ENCODE data around the gene INHA. TPM values are rescaled to one million over a fixed set of nuclear protein-coding genes. Genes with fewer than 3 reads are reported as not detected.
A peak's percentile ranks its signal among the peaks of the same experiment; 100 is the strongest.

The INHA gene
- total RNA-seq, 1 donor from 2014 or later = 1.2 TPM

GRCh38 chr2:219570924-219571310 is 1.2 kb upstream of the INHA start:
- Mint-ChIP-seq H3K9me3 (ENCODE audit: unreplicated experiment) (no peaks in the 10 kb centered on the region), H3K4me3 (ENCODE audit: unreplicated experiment) (peak overlapping the region; percentile 64), H3K4me1 (ENCODE audit: unreplicated experiment) (peaks cover 22% of the 10 kb centered on the region), H3K27ac (ENCODE audit: unreplicated experiment) (no peak overlapping the region), H3K36me3 (ENCODE audit: unreplicated experiment) (peaks cover 20% of the 10 kb centered on the region), H3K27me3 (ENCODE audit: unreplicated experiment) (no peaks in the 10 kb centered on the region)
- no peak for DNase-seq (ENCODE audit: extremely low spot score, unreplicated experiment)
- no peak for TF ChIP-seq CTCF (IDR thresholded peaks at IDR 0.05)

DNA sequence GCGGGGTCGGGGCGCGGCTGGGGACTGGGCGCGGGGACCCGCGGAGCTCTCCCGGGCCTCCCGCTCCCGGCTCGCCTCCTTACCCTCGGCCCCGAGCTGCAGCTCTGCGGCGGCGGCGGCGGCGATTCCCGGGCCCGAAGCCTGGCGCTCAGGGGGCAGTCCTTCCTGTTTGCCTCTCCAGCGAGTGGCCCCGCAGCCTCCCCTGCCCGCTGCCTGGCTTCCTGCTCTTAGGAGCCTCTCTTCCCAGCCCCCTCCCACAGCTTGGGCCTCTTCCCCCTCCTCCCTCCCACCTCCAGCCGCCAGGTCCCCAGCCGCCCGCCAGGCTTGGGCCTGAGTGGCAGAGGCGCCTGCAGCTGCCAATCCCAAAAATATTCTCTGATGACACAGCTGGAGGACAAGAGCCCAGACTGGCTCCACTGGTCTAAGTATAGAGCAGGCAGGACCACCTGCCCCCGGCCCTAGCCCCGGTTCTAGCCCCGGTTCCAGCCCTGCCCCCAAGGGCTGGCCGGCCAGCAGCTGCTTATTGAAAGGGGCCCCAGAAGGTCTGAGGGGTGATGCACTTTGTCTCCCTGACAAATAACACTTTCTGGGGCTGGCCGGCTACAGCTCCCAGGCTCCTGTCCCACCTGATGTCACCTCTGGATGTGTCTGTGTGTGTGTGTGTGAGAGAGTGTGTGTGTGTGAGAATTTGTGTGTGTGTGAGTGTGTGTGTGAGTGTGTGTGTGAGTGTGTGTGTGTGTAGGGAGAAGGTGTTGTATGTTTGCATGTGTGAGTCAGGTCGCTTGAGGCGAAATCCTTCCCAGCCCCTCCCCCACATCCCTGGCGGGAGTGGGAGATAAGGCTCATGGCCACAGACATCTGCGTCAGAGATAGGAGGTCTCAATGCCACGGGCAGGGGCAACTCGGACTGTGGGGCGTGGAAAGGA is 536 bp upstream of the INHA start, which contains the start of gene OBSL1:
Gene OBSL1, minus strand, starts transcription at position 229 of the 926 bp plus-strand sequence. CDS start 307 bp downstream, outside the sequence.
- DNase-seq (ENCODE audit: extremely low spot score, unreplicated experiment) = peak; percentile 91
- H3K9me3 Mint-ChIP-seq (ENCODE audit: unreplicated experiment) = no peaks in the 10 kb centered on the region
- H3K4me1 Mint-ChIP-seq (ENCODE audit: unreplicated experiment) = peaks cover 22% of the 10 kb centered on the region
- no peaks in the 10 kb centered on the region for H3K27me3 Mint-ChIP-seq (ENCODE audit: unreplicated experiment)
- H3K27ac Mint-ChIP-seq (ENCODE audit: unreplicated experiment) = peak within 1 kb of the TSS; percentile 78
- H3K36me3 Mint-ChIP-seq (ENCODE audit: unreplicated experiment) = peaks cover 14% of the 10 kb centered on the region
- peak within 1 kb of the TSS; percentile 71 for H3K4me3 Mint-ChIP-seq (ENCODE audit: unreplicated experiment)
- no peak for TF ChIP-seq CTCF (IDR thresholded peaks at IDR 0.05)

DNA sequence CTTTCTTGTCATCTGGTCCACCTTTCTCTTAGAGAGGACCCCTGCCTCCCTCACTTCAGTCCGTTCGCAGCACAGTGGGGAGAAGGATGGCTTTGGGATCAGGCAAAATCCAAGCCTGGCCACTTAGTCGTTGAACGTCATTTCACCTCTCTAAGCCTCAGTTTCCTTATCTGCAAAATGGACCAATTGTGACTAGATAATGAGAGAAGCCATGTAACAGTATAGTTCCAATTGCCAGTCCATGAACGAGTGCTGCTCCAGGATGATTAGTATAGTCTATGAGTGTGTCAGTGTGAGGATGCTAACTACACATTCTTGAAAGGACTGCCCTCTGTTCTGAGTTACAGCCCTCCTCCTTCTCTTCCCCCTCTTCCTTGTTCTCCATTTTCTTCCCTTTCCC is 1.1 kb downstream of the INHA start:
- peaks cover 6% of the 10 kb centered on the region for H3K27me3 Mint-ChIP-seq (ENCODE audit: unreplicated experiment)
- H3K36me3 Mint-ChIP-seq (ENCODE audit: unreplicated experiment) = peaks cover 7% of the 10 kb centered on the region
- no peaks in the 10 kb centered on the region for H3K9me3 Mint-ChIP-seq (ENCODE audit: unreplicated experiment)
- peaks cover 28% of the 10 kb centered on the region for H3K4me1 Mint-ChIP-seq (ENCODE audit: unreplicated experiment)
- DNase-seq (ENCODE audit: extremely low spot score, unreplicated experiment) = no peak
- H3K4me3 Mint-ChIP-seq (ENCODE audit: unreplicated experiment) = no peak overlapping the region
- no peak overlapping the region for H3K27ac Mint-ChIP-seq (ENCODE audit: unreplicated experiment)
- TF ChIP-seq CTCF (IDR thresholded peaks at IDR 0.05) = no peak

GRCh38 chr2:219574484-219575311 is 2.6 kb downstream of the INHA start:
- TF ChIP-seq CTCF (IDR thresholded peaks at IDR 0.05) = no peak
- no peaks in the 10 kb centered on the region for H3K9me3 Mint-ChIP-seq (ENCODE audit: unreplicated experiment)

More at GRCh38 chr2:219574484-219575311, 2.6 kb downstream of the INHA start:
- Mint-ChIP-seq H3K27me3 (ENCODE audit: unreplicated experiment) (peaks cover 6% of the 10 kb centered on the region), H3K27ac (ENCODE audit: unreplicated experiment) (no peak overlapping the region), H3K4me1 (ENCODE audit: unreplicated experiment) (peaks cover 24% of the 10 kb centered on the region), H3K36me3 (ENCODE audit: unreplicated experiment) (peaks cover 2% of the 10 kb centered on the region), H3K4me3 (ENCODE audit: unreplicated experiment) (no peak overlapping the region)
- DNase-seq (ENCODE audit: extremely low spot score, unreplicated experiment) = no peak
